Dendritic cell treated with granulocyte-macrophage colony-stimulating factor and Interleukin-4, amounts not matched to agents 40 ng/mL and 50 ng/mL, for 4 days (primary cell): ENCODE measurements around the gene ASPDH.
"Not testable (repeated sequence)": the region's sequence is repeated elsewhere in the genome, so short reads cannot be mapped to it uniquely, and the experiment has no call there.

ENCODE experiments used
- H3K27ac Mint-ChIP-seq: one replicate; pipeline ENCODE4 v1.8.0; 2022; ENCODE audit warnings: mild to moderate bottlenecking, mixed read lengths
- H3K27me3 Mint-ChIP-seq: one replicate; pipeline ENCODE4 v1.8.0; 2022; ENCODE audit warnings: mild to moderate bottlenecking, mixed read lengths
- H3K36me3 Mint-ChIP-seq: one replicate; pipeline ENCODE4 v1.8.0; 2022; ENCODE audit warnings: low read depth, mixed read lengths
- H3K4me1 Mint-ChIP-seq: one replicate; pipeline ENCODE4 v1.8.0; 2022; ENCODE audit warnings: low read depth, mixed read lengths
- H3K4me3 Mint-ChIP-seq: one replicate; pipeline ENCODE4 v1.8.0; 2022; ENCODE audit warnings: mild to moderate bottlenecking, moderate library complexity, mixed read lengths
- H3K9me3 Mint-ChIP-seq: one replicate; pipeline ENCODE4 v1.8.0; 2022; ENCODE audit warnings: mixed read lengths
- intact Hi-C: fragments of 100-400 bp; cut with micrococcal nuclease; formaldehyde crosslinking; loops from one replicate; pipeline ENCODE4 v1.15.0; 2022

Gene ASPDH

GRCh38 chr19:50477751-50478515 lies 35.8 kb downstream of the ASPDH start:
- intact Hi-C loops, result no loop called here
- peaks cover 5% of the 10 kb centered on the region for H3K27me3 Mint-ChIP-seq
- peaks cover 20% of the 10 kb centered on the region for H3K4me1 Mint-ChIP-seq
- H3K4me3 Mint-ChIP-seq, result peak overlapping the region; percentile 93
- peaks cover 66% of the 10 kb centered on the region for H3K36me3 Mint-ChIP-seq
- H3K27ac Mint-ChIP-seq, result peak overlapping the region; percentile 88
- H3K9me3 Mint-ChIP-seq, result no peaks in the 10 kb centered on the region

GRCh38 chr19:50476907-50477238 lies 36.8 kb downstream of the ASPDH start:
- H3K27me3 Mint-ChIP-seq, result peaks cover 5% of the 10 kb centered on the region
- intact Hi-C loops, result loop anchor here (1.0 kb wide), 2 partner anchors 34 to 148 kb away; partner anchors contain the start of genes JOSD2 and KCNC3
- H3K4me3 Mint-ChIP-seq, result peak overlapping the region; percentile 93
- H3K27ac Mint-ChIP-seq, result peak overlapping the region; percentile 88
- peaks cover 56% of the 10 kb centered on the region for H3K36me3 Mint-ChIP-seq
- H3K9me3 Mint-ChIP-seq, result no peaks in the 10 kb centered on the region
- H3K4me1 Mint-ChIP-seq, result peaks cover 20% of the 10 kb centered on the region

GRCh38 chr19:50476224-50476906 lies 37.3 kb downstream of the ASPDH start, which contains the start of the genes EMC10 and GARIN5A:
Gene EMC10, plus strand, starts transcription at chr19:50476507. Its CDS starts 38 bp downstream, at chr19:50476545.
Gene GARIN5A, minus strand, starts transcription at chr19:50476848. Its CDS starts 460 bp downstream, at chr19:50476388.
- Mint-ChIP-seq H3K4me1 (peaks cover 20% of the 10 kb centered on the region), H3K27me3 (peaks cover 5% of the 10 kb centered on the region), H3K36me3 (peaks cover 51% of the 10 kb centered on the region), H3K4me3 (peak within 1 kb of the TSS; percentile 93), H3K9me3 (no peaks in the 10 kb centered on the region), H3K27ac (peak within 1 kb of the TSS; percentile 88)
- intact Hi-C loops, result loop anchor here (1.0 kb wide), 2 partner anchors 35 to 147 kb away; partner anchors contain the start of genes JOSD2 and KCNC3

- peaks cover 5% of the 10 kb centered on the region for H3K27me3 Mint-ChIP-seq
- H3K27ac Mint-ChIP-seq, result peak overlapping the region; percentile 88
- no peaks in the 10 kb centered on the region for H3K9me3 Mint-ChIP-seq
- H3K36me3 Mint-ChIP-seq, result peaks cover 45% of the 10 kb centered on the region
- intact Hi-C loops, result loop anchor here (1.0 kb wide), 2 partner anchors 36 to 146 kb away; partner anchors contain the start of genes JOSD2 and KCNC3
- peak overlapping the region; percentile 93 for H3K4me3 Mint-ChIP-seq
- H3K4me1 Mint-ChIP-seq, result peaks cover 15% of the 10 kb centered on the region
Observed at GRCh38 chr19:50475736-50476223, 37.9 kb downstream of the ASPDH start.

GRCh38 chr19:50475101-50475568 lies 38.6 kb downstream of the ASPDH start:
- H3K4me3 Mint-ChIP-seq, result no peak overlapping the region
- H3K27ac Mint-ChIP-seq, result peak overlapping the region; percentile 88
- intact Hi-C loops, result no loop called here
- peaks cover 5% of the 10 kb centered on the region for H3K27me3 Mint-ChIP-seq
- H3K9me3 Mint-ChIP-seq, result no peaks in the 10 kb centered on the region
- peaks cover 38% of the 10 kb centered on the region for H3K36me3 Mint-ChIP-seq
- peaks cover 15% of the 10 kb centered on the region for H3K4me1 Mint-ChIP-seq

- intact Hi-C loops, H3K4me3 Mint-ChIP-seq, H3K9me3 Mint-ChIP-seq, H3K27ac Mint-ChIP-seq: not testable (repeated sequence)
- Mint-ChIP-seq H3K27me3 (peaks cover 14% of the 10 kb centered on the region), H3K4me1 (peaks cover 15% of the 10 kb centered on the region), H3K36me3 (peaks cover 20% of the 10 kb centered on the region)
Observed at GRCh38 chr19:50473336-50473735, 40.4 kb downstream of the ASPDH start.

- Mint-ChIP-seq H3K36me3 (no peaks in the 10 kb centered on the region), H3K27ac (no peak overlapping the region), H3K9me3 (no peaks in the 10 kb centered on the region), H3K4me3 (no peak overlapping the region), H3K4me1 (no peaks in the 10 kb centered on the region), H3K27me3 (peaks cover 21% of the 10 kb centered on the region)
- intact Hi-C loops, result no loop called here
Observed at GRCh38 chr19:50468818-50469217, 44.9 kb downstream of the ASPDH start.

GRCh38 chr19:50467566-50467965 lies 46.1 kb downstream of the ASPDH start:
- Mint-ChIP-seq H3K27me3 (peaks cover 22% of the 10 kb centered on the region), H3K36me3 (no peaks in the 10 kb centered on the region), H3K4me1 (no peaks in the 10 kb centered on the region), H3K27ac (no peak overlapping the region), H3K4me3 (no peak overlapping the region), H3K9me3 (no peaks in the 10 kb centered on the region)
- intact Hi-C loops, result no loop called here

GRCh38 chr19:50466706-50467039 lies 47.0 kb downstream of the ASPDH start:
- intact Hi-C loops, result no loop called here
- no peaks in the 10 kb centered on the region for H3K9me3 Mint-ChIP-seq
- H3K27me3 Mint-ChIP-seq, result peaks cover 24% of the 10 kb centered on the region
- H3K27ac Mint-ChIP-seq, result no peak overlapping the region
- H3K4me3 Mint-ChIP-seq, result no peak overlapping the region
- no peaks in the 10 kb centered on the region for H3K4me1 Mint-ChIP-seq
- no peaks in the 10 kb centered on the region for H3K36me3 Mint-ChIP-seq

GRCh38 chr19:50465986-50466705 lies 47.6 kb downstream of the ASPDH start:
- no peak overlapping the region for H3K4me3 Mint-ChIP-seq
- intact Hi-C loops, result no loop called here
- no peaks in the 10 kb centered on the region for H3K9me3 Mint-ChIP-seq
- H3K4me1 Mint-ChIP-seq, result no peaks in the 10 kb centered on the region
- no peaks in the 10 kb centered on the region for H3K36me3 Mint-ChIP-seq
- H3K27me3 Mint-ChIP-seq, result peaks cover 24% of the 10 kb centered on the region
- no peak overlapping the region for H3K27ac Mint-ChIP-seq

- H3K27ac Mint-ChIP-seq, result no peak overlapping the region
- peaks cover 30% of the 10 kb centered on the region for H3K27me3 Mint-ChIP-seq
- intact Hi-C loops, result loop anchor here (5.0 kb wide), 1 partner anchor 48 kb away; the partner anchor contains the start of gene SPIB
- H3K36me3 Mint-ChIP-seq, result no peaks in the 10 kb centered on the region
- H3K4me3 Mint-ChIP-seq, result no peak overlapping the region
- H3K4me1 Mint-ChIP-seq, result peaks cover 2% of the 10 kb centered on the region
- no peaks in the 10 kb centered on the region for H3K9me3 Mint-ChIP-seq
Observed at GRCh38 chr19:50465000-50465399, 48.7 kb downstream of the ASPDH start.

GRCh38 chr19:50464348-50464747 lies 49.4 kb downstream of the ASPDH start:
- Mint-ChIP-seq H3K36me3 (no peaks in the 10 kb centered on the region), H3K4me3 (no peak overlapping the region), H3K27me3 (peaks cover 36% of the 10 kb centered on the region), H3K9me3 (no peaks in the 10 kb centered on the region), H3K27ac (peak overlapping the region; percentile 1), H3K4me1 (peaks cover 8% of the 10 kb centered on the region)
- intact Hi-C loops, result loop anchor here (5.0 kb wide), 1 partner anchor 47 kb away; the partner anchor contains the start of gene SPIB

- no peaks in the 10 kb centered on the region for H3K36me3 Mint-ChIP-seq
- peaks cover 36% of the 10 kb centered on the region for H3K27me3 Mint-ChIP-seq
- intact Hi-C loops, result loop anchor here (5.0 kb wide), 1 partner anchor 46 kb away; the partner anchor contains the start of gene SPIB
- no peak overlapping the region for H3K27ac Mint-ChIP-seq
- peaks cover 8% of the 10 kb centered on the region for H3K4me1 Mint-ChIP-seq
- no peak overlapping the region for H3K4me3 Mint-ChIP-seq
- H3K9me3 Mint-ChIP-seq, result no peaks in the 10 kb centered on the region
Observed at GRCh38 chr19:50462970-50463369, 50.7 kb downstream of the ASPDH start.
